IPS-NIHi7 (cell line): ENCODE results near the gene FBXO39.
"Not testable (repeated sequence)": the region's sequence is repeated elsewhere in the genome, so short reads cannot be mapped to it uniquely, and the experiment has no call there.

Experiments used
- DNase-seq: peaks from one replicate; pipeline ENCODE4 v3.0.0; 2012; ENCODE audit warnings: mixed read lengths; ENCODE audit errors: extremely low spot score

FBXO39 gene

GRCh38 chr17:6775871-6776405, at the start of gene FBXO39:
TSS of gene FBXO39 (plus strand) at chr17:6776215. CDS start at chr17:6779869, 3,654 bp downstream.
- peak; percentile 64 for DNase-seq

DNA sequence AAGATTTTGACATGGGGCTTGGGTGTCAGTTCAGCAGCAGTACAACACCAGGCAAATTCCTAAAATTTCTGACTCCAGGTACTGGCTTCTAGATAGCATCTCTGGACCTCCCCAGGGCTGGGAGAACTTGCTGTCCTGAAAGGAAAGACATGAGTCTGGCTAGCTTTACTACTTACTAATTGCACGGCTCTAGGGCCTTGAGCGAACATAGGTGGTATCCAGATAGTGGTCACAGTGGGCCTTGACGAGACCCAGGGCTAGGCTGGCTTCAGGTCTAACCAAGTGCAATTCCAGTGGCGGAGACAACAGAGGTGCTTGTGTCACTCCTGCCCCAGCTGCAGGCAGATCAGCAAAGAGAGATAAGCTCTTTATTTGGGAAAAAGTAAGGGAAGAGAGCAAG, 46.5 kb upstream of the FBXO39 start:
- DNase-seq: no peak

- not testable (repeated sequence) for DNase-seq
Measured at GRCh38 chr17:6746665-6747064, 29.4 kb upstream of the FBXO39 start.

DNA sequence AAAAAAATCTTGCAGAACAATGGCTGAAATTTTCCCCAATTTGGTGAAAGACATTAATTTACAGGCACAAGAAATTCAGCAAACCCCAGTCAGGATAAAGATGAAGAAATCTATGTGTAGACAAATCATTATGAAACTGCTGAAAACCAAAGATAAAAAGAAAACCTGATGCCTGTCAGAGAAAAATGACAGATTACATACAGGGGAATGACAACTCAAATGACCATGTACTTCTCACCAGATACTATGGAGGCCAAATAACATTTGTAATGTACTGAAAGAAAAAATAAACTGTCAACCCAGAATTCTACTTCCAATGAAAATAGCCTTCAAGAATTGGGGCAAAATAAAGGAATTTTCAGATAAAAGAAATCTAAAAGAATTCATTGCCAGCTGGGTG, 27.4 kb upstream of the FBXO39 start:
- DNase-seq: no peak

DNA sequence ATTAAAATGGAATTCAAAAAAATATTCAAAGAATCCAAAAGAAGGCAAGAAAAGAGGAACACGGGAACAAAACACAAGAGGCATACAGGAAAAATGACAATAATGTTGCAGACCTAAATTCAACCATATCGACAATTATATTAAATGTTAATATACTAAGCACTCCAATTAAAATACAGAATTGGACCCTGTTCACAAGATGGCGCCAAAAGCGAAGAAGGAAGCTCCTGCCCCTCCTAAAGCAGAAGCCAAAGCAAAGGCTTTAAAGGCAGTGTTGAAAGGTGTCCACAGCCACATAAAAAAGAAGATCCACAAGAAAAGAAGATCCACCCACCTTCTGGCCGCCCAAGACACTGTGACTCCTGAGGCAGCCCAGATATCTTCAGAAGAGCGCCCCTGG, 26.5 kb upstream of the FBXO39 start:
- no peak for DNase-seq

DNA sequence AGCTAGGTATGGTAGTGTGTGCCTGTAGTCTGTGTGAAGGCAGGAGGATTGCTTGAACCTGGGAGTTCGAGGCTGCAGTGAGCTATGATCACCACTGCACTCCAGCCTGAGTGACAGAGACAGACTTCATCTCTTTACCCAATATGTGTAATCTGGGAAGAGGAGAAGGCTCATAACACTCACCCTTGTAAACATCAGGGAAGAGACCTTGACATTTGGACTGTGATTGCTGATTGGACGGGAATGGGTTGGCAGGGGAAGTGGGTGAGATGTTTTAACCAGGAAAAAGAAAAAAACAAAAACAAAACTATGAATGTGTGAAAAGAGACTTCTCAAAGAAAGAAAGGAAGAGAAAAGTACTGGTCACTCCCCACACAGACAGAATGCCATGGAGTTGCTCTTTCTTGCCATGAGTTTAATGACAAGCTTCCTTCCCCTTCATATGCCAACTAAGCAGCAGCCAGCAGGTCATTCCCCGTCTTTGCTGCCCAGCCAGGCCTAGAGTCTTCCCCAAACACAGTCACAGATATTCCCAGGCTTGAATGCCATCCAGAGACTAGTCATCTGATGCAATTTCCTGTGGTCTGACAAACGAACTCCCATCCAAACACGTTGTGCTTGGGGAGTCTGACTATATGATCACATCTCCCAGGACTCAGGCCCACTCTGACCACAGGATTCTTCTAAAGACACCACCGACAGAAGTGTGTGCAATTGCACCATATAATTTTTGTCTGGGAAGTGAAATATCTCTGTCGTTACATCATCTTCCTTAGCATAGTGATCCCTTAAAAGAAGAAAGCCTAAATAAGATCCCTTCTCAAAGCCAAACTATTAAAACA, 23.7 kb upstream of the FBXO39 start:
- DNase-seq: peak; percentile 19

DNA sequence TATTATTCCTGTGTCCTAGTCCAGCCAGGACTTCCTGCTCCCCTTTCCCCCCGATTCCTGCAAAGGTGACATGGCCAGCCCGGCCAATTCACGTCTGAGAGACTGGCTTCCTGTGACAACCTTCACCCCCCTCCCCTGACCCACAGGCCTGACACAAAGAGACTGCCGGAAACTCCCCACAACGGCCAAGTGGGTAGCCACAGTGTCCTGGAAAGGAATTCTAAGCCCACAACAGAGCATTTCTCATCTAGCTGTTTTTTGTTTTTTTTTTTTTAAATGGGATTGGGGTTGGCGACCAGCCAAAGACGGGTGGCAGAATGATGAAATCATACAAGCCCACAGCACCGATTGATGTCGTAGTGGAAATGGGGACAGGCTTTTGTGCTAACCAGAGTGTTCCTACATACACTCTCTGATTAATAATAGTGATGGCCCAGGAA, 23.0 kb upstream of the FBXO39 start:
- DNase-seq: peak; percentile 39

DNA sequence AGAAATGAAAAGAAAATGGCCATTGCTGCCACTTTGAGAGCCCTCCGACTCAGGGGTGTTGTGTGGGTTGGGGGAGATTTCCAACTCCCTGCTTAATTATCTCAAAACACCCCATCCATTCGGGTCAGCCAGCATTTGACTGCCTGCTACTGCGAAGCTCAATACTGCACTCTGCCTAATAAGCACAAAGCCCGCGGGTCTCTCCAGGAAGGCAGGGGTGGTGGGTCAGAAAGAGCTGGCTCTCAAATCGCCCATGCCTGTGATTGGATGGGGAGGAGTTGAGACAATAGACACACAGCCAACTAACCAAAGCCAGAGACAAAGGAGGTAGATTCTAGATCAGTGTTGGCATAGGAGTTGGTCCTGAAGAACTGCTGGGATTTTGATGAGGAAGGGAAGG, 22.5 kb upstream of the FBXO39 start:
- no peak for DNase-seq

DNA sequence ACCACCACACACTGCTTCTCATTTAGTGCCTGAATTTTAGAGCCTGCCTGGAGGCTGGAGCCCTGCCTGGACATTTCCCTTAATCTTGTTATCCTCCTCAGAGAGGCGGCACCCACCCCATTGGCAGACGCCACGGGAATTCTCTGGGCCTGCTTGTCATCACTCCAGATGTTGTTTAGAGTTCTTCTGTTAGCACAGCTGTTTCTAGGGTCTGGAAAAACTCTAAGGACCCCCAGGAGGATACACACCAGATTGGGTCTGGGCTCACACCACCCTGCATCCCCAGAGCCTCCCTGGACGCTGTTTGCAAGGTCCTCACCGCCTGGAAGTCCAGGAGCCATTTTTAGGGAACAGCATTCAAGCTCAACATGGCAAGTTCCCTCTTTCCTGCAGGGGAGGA, 20.7 kb upstream of the FBXO39 start:
- DNase-seq: no peak

- DNase-seq: no peak
Measured at GRCh38 chr17:6755731-6756184, 20.3 kb upstream of the FBXO39 start, which contains the start of gene XAF1. TSS of gene XAF1 (plus strand) at chr17:6756046. CDS start at chr17:6756079, 33 bp downstream.

DNA sequence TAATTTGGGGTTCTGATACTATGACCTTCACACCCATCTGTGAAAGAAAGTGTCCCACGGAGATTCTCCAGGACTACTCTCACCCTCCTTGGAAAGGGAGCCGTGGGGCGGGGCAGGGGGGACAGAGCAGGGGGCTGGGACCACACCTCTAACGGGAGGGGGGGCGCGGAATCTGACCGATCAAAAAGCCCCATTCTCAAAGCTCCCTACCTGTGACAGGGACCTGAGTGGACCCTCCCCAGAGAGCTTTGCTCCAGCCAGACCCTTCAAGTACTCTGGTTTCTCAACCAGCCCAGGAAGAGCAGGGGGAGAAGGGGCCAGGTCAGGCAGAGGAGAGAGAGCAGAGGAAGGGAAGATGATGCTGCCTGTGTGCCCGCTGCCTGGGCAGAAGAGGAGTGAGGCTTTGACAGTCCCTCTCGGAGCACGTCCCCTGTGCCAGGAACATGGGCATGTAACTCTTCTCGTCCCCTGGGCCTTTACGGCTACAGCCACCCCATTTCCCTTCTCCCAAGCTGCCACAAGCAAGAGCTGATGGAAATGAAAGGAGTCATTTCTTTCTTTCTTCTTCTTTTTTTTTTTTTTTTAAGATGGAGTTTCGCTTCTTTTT, 19.5 kb upstream of the FBXO39 start:
- no peak for DNase-seq

GRCh38 chr17:6757747-6758146, 18.3 kb upstream of the FBXO39 start:
- DNase-seq: no peak

GRCh38 chr17:6761779-6762178, 14.2 kb upstream of the FBXO39 start:
- DNase-seq: no peak

GRCh38 chr17:6768447-6768846, 7.6 kb upstream of the FBXO39 start:
- DNase-seq: no peak

GRCh38 chr17:6772016-6772415, 4.0 kb upstream of the FBXO39 start:
- no peak for DNase-seq

DNA sequence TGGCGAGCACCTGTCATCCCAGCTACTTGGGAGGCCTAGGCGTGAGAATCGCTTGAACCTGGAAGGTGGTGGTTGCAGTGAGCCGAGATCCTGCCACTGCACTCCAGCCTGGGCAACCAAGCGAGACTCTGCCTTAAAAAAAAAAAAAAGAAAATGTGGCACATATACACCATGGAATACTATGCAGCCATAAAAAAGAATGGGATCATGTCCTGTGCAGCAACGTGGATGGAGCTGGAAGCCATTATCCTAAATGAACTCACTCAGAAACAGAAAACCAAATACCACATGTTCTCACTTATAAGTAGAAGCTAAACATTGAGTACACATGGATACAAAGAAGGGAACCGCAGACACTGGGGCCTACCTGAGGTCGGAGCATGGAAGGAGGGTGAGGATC, 1.1 kb upstream of the FBXO39 start:
- not testable (repeated sequence) for DNase-seq

DNA sequence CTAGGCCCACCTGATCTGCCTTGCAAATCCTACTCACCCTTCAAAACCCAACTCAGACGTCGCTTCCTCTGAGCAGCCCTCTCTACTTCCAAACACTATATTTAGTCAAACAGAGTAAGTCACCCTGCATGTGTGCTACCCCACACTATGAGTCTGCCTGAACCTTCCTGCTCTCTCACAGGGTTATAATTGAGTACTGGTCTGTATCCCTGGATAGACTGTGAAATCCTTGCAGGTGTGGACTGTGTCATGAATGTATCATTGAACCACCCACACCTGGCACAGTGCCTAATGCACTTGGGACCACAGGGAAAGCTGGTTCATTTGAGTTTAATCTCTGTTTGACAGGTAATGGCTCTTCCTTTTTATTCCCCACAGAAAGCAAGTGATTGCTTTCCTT, 3.4 kb downstream of the FBXO39 start:
- DNase-seq: no peak

- DNase-seq: no peak
Measured at GRCh38 chr17:6780001-6780400, 4.0 kb downstream of the FBXO39 start.

GRCh38 chr17:6780886-6781285, 4.9 kb downstream of the FBXO39 start:
- no peak for DNase-seq

GRCh38 chr17:6782244-6782643, 6.2 kb downstream of the FBXO39 start:
- DNase-seq: no peak

GRCh38 chr17:6786618-6787017, 10.6 kb downstream of the FBXO39 start:
- no peak for DNase-seq

DNA sequence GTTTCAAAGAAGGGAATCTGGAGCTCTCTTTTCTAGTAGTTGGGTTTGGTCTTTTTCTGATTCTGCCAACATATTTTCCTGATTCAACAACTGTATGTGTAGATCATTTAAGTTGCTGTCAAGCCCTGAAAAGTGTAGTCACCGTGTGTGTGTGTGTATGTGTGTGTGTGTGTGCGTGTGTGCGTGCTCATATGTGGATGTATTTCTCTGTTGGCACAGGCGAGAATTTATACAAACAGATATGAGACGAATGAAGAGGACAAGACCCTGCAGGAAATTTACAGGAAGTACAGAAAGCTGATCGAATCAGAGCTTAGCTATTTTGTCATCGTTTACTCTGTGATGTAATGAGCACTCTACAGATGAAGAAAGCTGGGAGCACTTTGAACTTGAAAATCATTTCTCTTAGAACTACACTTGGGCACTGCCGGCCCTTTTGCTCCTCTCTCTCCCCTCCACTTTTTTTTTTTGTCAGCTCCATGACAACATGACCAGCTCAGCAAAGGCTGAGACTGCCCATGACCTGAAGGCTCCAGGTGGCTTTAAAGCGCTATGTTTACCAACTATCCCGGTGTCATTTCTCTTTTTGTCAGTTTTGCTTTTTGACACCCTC, 11.2 kb downstream of the FBXO39 start:
- DNase-seq: no peak
